T-cell (primary cell): Measurements from ENCODE around the gene OR5L2. TPM values are rescaled to one million over a fixed set of nuclear protein-coding genes. Genes with fewer than 3 reads are reported as not detected.

ENCODE experiments used
- ATAC-seq, 4 experiments: fragments of 200-7000 bp in 3 of 4; fragments of 150-1000 bp in 1 of 4; cut with Tn5 transposase; replicated peaks in 1 of 4; 1 replicate in 3 of 4; 2 replicates in 1 of 4; pipeline ENCODE4 v1.10.0; 2021; ENCODE audit warnings: moderate library complexity in 3 of 4, mild to moderate bottlenecking in 2 of 4, moderate number of reproducible peaks in 1 of 4
- CTCF ChIA-PET, 2 donors: fragments of 300-600 bp; sonication (Branson Sonifier 250); formaldehyde crosslinking; loops; one replicate each; lab custom pipeline; 2022; ENCODE audit warnings: antibody characterized with exemption in 2 of 2; lab: Charles Lee
- POLR2A ChIA-PET, 2 donors: fragments of 300-600 bp; sonication (Branson Sonifier 250); formaldehyde crosslinking; loops; one replicate each; lab custom pipeline; 2022; ENCODE audit warnings: antibody characterized with exemption in 2 of 2; lab: Charles Lee
- DNase-seq, 35 experiments: peaks; one replicate each; pipeline versions ENCODE4 v3.0.0 to v3.0.0-alpha.2; 2013 to 2023
- H3K27ac ChIP-seq: one replicate; pipeline ENCODE4 v1.5.1; 2013; ENCODE audit warnings: low read length
- H3K27me3 ChIP-seq, 2 experiments: replicated peaks in 1 of 2; 1 replicate in 1 of 2; 2 replicates in 1 of 2; pipeline versions ENCODE4 v1.6.1 to v1.7.0; 2013; ENCODE audit warnings: low read length in 1 of 2, mixed read lengths in 1 of 2; ENCODE audit not compliant: control insufficient read depth in 2 of 2, insufficient read depth in 2 of 2; ENCODE audit errors: extremely low read depth in 1 of 2
- H3K36me3 ChIP-seq, 2 donors: 1 replicate in 1 of 2; 2 replicates in 1 of 2; pipeline versions ENCODE4 v1.6.1 to v1.7.0; 2013; ENCODE audit warnings: low read length in 1 of 2; ENCODE audit not compliant: control insufficient read depth in 2 of 2, insufficient read depth in 1 of 2; ENCODE audit errors: extremely low read depth in 1 of 2
- H3K4me1 ChIP-seq, 2 experiments: 1 replicate in 1 of 2; 2 replicates in 1 of 2; pipeline versions ENCODE4 v1.6.1 to v1.7.0; 2013; ENCODE audit warnings: low read length in 2 of 2, mixed read lengths in 1 of 2; ENCODE audit not compliant: insufficient read depth in 2 of 2, control insufficient read depth in 1 of 2; ENCODE audit errors: extremely low read depth in 1 of 2
- H3K4me3 ChIP-seq, 2 donors: 1 replicate in 1 of 2; 2 replicates in 1 of 2; pipeline versions ENCODE4 v1.5.1 to v1.7.0; 2013; ENCODE audit warnings: mild to moderate bottlenecking in 2 of 2, low read length in 1 of 2, moderate library complexity in 1 of 2; ENCODE audit not compliant: control insufficient read depth in 1 of 2; ENCODE audit errors: extremely low read depth in 1 of 2
- H3K9me3 ChIP-seq: 2 replicates; pipeline ENCODE4 v1.7.0; 2013
- H3K27ac Mint-ChIP-seq, 2 donors: one replicate each; pipeline ENCODE4 v1.8.0; 2020 to 2021; ENCODE audit warnings: mild to moderate bottlenecking in 2 of 2, mixed read lengths in 2 of 2
- H3K27me3 Mint-ChIP-seq, 2 donors: one replicate each; pipeline ENCODE4 v1.8.0; 2021 to 2022; ENCODE audit warnings: mixed read lengths in 2 of 2
- H3K36me3 Mint-ChIP-seq: one replicate; pipeline ENCODE4 v1.8.0; 2021; ENCODE audit warnings: mixed read lengths
- H3K4me1 Mint-ChIP-seq, 3 donors: one replicate each; pipeline ENCODE4 v1.8.0; 2020 to 2022; ENCODE audit warnings: mixed read lengths in 3 of 3, mild to moderate bottlenecking in 1 of 3
- H3K4me3 Mint-ChIP-seq, 3 donors: one replicate each; pipeline ENCODE4 v1.8.0; 2020 to 2022; ENCODE audit warnings: mild to moderate bottlenecking in 3 of 3, mixed read lengths in 3 of 3, moderate library complexity in 3 of 3
- H3K9me3 Mint-ChIP-seq, 3 donors: one replicate each; pipeline ENCODE4 v1.8.0; 2020 to 2022; ENCODE audit warnings: mixed read lengths in 3 of 3
- WGBS: methylation state at CpG from one replicate; pipeline ENCODE4 v1.1.5; 2013; ENCODE audit warnings: missing lambda C conversion rate; ENCODE audit not compliant: insufficient coverage; 5-methylcytosine and 5-hydroxymethylcytosine counted together
- total RNA-seq, 35 experiments: library from RNA in 6 of 35; stranded (reverse) in 6 of 35; fragments of 120-200 nt in 1 of 35; gene quantifications; one replicate each; pipeline versions ENCODE4 v1.2.1 to v1.2.4 and lab custom pipeline; 2013 to 2026

Gene OR5L2
- not detected for total RNA-seq
- total RNA-seq (2013), result not detected
- total RNA-seq (lab: John Stamatoyannopoulos, UW), result 0 reads per million in 29 experiments

DNA sequence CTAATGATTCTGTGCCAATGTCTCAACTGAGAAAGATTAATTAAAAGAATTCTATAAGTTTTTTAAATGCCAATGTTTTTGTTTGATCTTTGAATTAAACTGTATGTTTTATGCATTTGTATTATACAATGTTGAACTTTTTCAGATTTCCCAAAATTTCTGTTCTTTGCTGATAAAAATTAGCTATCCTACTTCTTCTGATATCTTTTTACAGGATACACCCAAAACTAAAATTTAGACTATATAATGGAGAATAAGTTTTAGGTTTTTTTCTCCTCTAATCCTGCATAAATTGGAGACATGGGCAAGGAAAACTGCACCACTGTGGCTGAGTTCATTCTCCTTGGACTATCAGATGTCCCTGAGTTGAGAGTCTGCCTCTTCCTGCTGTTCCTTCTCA, at the start of gene OR5L2:
OR5L2 (plus strand) TSS at position 301 of the 400 bp plus-strand sequence; CDS start at position 301, 0 bp downstream.
- DNase-seq, result no peak
- H3K36me3 ChIP-seq, result no peaks in the 10 kb centered on the region
- H3K27me3 Mint-ChIP-seq, result no peaks in the 10 kb centered on the region
- no peak within 1 kb of the TSS for H3K27ac Mint-ChIP-seq
- ATAC-seq, result no peak
- no peak within 1 kb of the TSS for H3K27ac ChIP-seq
- peaks cover 13 to 29% (median 16%) of the 10 kb centered on the region in 3 donors for H3K9me3 Mint-ChIP-seq
- H3K4me1 ChIP-seq, result no peaks in the 10 kb centered on the region
- CTCF ChIA-PET, result no interaction called here
- POLR2A ChIA-PET, result no interaction called here
- H3K36me3 Mint-ChIP-seq, result no peaks in the 10 kb centered on the region
- H3K4me3 Mint-ChIP-seq, result no peak within 1 kb of the TSS
- H3K4me1 Mint-ChIP-seq, result no peaks in the 10 kb centered on the region
- peaks cover 3% of the 10 kb centered on the region for H3K9me3 ChIP-seq
- H3K27me3 ChIP-seq, result no peaks in the 10 kb centered on the region
- no peak within 1 kb of the TSS for H3K4me3 ChIP-seq

DNA sequence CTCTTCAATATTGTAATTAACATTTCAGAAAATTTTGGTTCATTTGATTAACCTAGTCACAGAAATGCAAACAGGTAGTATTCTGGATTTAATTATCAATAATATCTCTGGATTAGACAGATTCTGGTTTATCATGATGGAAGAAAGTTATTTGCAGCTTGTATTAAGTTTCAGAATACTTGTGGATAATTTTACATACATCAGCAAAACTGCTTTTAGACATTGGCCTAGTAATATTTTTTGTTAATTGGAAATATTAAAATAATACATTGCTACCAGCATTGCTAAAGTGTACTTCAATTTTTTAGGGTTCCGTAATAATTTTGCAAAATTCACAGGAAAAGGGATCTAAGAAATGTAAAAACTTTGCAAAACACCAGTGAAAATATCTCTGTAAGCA, 35.4 kb upstream of the OR5L2 start:
- peaks cover 21 to 30% (median 28%) of the 10 kb centered on the region in 3 donors for H3K9me3 Mint-ChIP-seq
- no peak overlapping the region for H3K27ac Mint-ChIP-seq
- Histone ChIP-seq H3K27me3 (no peaks in the 10 kb centered on the region), H3K4me1 (no peaks in the 10 kb centered on the region), H3K9me3 (peaks cover 9% of the 10 kb centered on the region), H3K36me3 (no peaks in the 10 kb centered on the region), H3K4me3 (no peak overlapping the region), H3K27ac (no peak overlapping the region)
- POLR2A ChIA-PET, result no interaction called here
- no peaks in the 10 kb centered on the region for H3K36me3 Mint-ChIP-seq
- no peak overlapping the region for H3K4me3 Mint-ChIP-seq
- CTCF ChIA-PET, result no interaction called here
- ATAC-seq (no peak), DNase-seq (no peak)
- no CpG with 5 or more reads among the region's 1 CpG for WGBS
- no peaks in the 10 kb centered on the region for H3K27me3 Mint-ChIP-seq
- H3K4me1 Mint-ChIP-seq, result no peaks in the 10 kb centered on the region

DNA sequence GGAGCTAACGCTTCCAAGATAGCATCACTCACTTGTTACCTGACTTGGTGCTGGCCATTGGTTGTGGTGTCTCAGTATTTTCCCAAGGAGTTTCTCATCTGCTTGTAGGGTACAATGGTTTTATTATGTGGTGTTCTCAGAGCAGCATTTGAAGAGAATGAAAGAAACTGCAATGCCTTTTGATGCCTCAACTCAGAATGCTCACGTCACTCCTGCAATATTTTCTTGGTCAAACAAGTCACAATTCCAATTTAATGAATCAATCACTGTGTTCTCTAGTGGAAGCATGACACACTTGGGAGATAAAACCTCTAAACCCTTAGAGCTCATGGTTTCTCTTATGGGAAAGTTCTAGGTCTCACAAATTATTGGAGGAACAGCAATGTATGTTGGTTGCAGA, 33.7 kb upstream of the OR5L2 start:
- ChIA-PET POLR2A (no interaction called here), CTCF (no interaction called here)
- ATAC-seq (no peak), DNase-seq (no peak)
- no peaks in the 10 kb centered on the region for H3K36me3 ChIP-seq
- H3K27ac Mint-ChIP-seq, result no peak overlapping the region
- peaks cover 7% of the 10 kb centered on the region for H3K9me3 ChIP-seq
- H3K27me3 ChIP-seq, result no peaks in the 10 kb centered on the region
- H3K4me1 Mint-ChIP-seq, result no peaks in the 10 kb centered on the region
- no peak overlapping the region for H3K4me3 ChIP-seq
- H3K4me1 ChIP-seq, result no peaks in the 10 kb centered on the region
- H3K4me3 Mint-ChIP-seq, result no peak overlapping the region
- H3K36me3 Mint-ChIP-seq, result no peaks in the 10 kb centered on the region
- no peak overlapping the region for H3K27ac ChIP-seq
- 80% methylated on average over 1 of the region's 2 CpGs for WGBS
- no peaks in the 10 kb centered on the region for H3K27me3 Mint-ChIP-seq
- H3K9me3 Mint-ChIP-seq, result peaks cover 15 to 21% (median 21%) of the 10 kb centered on the region in 3 donors

DNA sequence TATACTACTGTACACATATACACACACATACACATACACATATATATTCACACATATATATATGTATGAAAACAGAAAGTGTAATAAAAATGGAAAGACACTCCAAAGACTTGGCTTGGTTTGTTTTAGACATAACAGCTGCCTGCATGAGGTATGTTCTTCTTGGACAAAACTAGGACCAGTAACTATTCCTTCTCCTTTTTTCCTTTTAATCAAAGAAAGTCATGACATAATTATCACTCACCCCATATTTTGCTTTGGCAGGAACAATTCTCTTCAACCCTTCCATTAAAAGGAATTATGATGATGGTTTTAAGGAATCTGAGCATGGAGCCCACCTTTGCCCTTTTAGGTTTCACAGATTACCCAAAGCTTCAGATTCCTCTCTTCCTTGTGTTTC, 31.8 kb upstream of the OR5L2 start, which contains the start of gene OR5D14:
OR5D14 (plus strand) TSS at position 301 of the 400 bp plus-strand sequence; CDS start at position 301, 0 bp downstream.
- peaks cover 5% of the 10 kb centered on the region for H3K9me3 ChIP-seq
- ATAC-seq, result no peak
- H3K27ac Mint-ChIP-seq, result no peak within 1 kb of the TSS
- CTCF ChIA-PET, result no interaction called here
- no peak within 1 kb of the TSS for H3K27ac ChIP-seq
- POLR2A ChIA-PET, result no interaction called here
- no peaks in the 10 kb centered on the region for H3K4me1 ChIP-seq
- H3K4me3 ChIP-seq, result no peak within 1 kb of the TSS
- no peaks in the 10 kb centered on the region for H3K27me3 Mint-ChIP-seq
- no peaks in the 10 kb centered on the region for H3K27me3 ChIP-seq
- no peaks in the 10 kb centered on the region for H3K36me3 ChIP-seq
- H3K4me3 Mint-ChIP-seq, result no peak within 1 kb of the TSS
- no peaks in the 10 kb centered on the region for H3K36me3 Mint-ChIP-seq
- DNase-seq, result no peak
- H3K4me1 Mint-ChIP-seq, result no peaks in the 10 kb centered on the region
- H3K9me3 Mint-ChIP-seq, result peaks cover 21 to 31% (median 22%) of the 10 kb centered on the region in 3 donors

DNA sequence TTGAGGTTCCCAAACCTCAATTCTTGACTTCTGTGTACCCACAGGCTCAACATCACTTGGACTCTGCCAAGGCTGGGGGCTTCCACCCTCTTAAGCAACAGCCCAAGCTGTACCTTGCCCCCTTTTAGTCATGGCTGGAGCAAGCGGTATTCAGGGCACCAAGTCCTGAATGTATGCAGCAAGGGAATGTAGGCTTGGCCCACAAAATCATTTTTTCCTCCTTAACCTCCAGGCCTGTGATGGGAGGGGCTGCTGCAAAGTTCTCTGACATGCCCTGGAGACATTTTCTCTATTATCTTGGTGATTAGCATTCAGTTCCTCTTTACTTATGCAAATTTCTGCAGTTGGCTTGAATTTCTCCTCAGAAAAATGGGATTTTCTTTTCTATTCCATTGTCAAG, 20.8 kb upstream of the OR5L2 start:
- Histone ChIP-seq H3K4me3 (no peak overlapping the region), H3K27ac (no peak overlapping the region), H3K4me1 (no peaks in the 10 kb centered on the region), H3K27me3 (no peaks in the 10 kb centered on the region), H3K36me3 (no peaks in the 10 kb centered on the region), H3K9me3 (peaks cover 5% of the 10 kb centered on the region)
- Mint-ChIP-seq H3K27me3 (no peaks in the 10 kb centered on the region), H3K4me1 (no peaks in the 10 kb centered on the region), H3K4me3 (no peak overlapping the region), H3K27ac (no peak overlapping the region), H3K36me3 (no peaks in the 10 kb centered on the region), H3K9me3 (peaks cover 15 to 48% (median 25%) of the 10 kb centered on the region in 3 donors)
- CTCF ChIA-PET, result no interaction called here
- no peak for DNase-seq
- no peak for ATAC-seq
- WGBS, result no CpG with 5 or more reads among the region's 1 CpG
- POLR2A ChIA-PET, result no interaction called here

DNA sequence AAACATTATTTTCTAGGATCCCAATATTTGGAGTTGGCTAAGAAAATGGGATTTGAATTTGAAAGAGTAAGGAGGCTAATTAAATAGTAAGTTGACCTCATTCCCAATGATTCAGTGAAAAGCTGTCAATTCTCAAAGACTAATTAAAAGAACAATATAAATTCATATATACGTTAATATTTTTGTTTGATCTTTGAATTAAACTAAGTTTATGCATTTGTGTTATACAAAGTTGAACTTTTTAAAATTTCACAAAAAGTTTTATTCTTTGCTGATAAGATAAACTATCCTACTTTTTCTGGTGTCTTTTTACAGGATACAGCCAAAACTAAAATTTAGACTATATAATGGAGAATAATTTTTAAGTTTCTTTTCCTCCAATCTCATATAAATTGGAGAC, 16.0 kb upstream of the OR5L2 start, which contains the start of gene OR5L1:
OR5L1 (plus strand) TSS at position 301 of the 400 bp plus-strand sequence. CDS start 100 bp downstream, outside the sequence.
- ChIA-PET POLR2A (no interaction called here), CTCF (no interaction called here)
- Histone ChIP-seq H3K4me1 (no peaks in the 10 kb centered on the region), H3K27me3 (no peaks in the 10 kb centered on the region), H3K4me3 (no peak within 1 kb of the TSS), H3K27ac (no peak within 1 kb of the TSS), H3K9me3 (no peaks in the 10 kb centered on the region), H3K36me3 (no peaks in the 10 kb centered on the region)
- DNase-seq (no peak), ATAC-seq (no peak)
- no peaks in the 10 kb centered on the region for H3K4me1 Mint-ChIP-seq
- no peaks in the 10 kb centered on the region for H3K36me3 Mint-ChIP-seq
- no peaks in the 10 kb centered on the region for H3K27me3 Mint-ChIP-seq
- no peak within 1 kb of the TSS for H3K27ac Mint-ChIP-seq
- no CpG with 5 or more reads among the region's 1 CpG for WGBS
- H3K9me3 Mint-ChIP-seq, result peaks cover 20 to 41% (median 21%) of the 10 kb centered on the region in 3 donors
- H3K4me3 Mint-ChIP-seq, result no peak within 1 kb of the TSS

DNA sequence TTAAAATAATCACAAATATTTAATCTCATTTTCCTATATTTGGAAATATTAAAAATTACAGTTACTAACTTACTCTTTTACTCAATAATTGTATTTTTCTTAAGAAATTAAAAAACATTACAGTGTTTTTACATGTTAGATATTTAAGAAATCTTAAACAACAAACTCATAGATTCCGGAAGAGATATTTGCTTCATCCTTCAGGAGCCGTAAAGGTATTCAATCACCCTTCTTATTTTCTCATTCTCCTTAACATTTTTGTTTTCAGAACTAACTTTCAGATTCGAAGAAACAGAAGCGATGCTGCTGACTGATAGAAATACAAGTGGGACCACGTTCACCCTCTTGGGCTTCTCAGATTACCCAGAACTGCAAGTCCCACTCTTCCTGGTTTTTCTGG, 7.7 kb upstream of the OR5L2 start, which contains the start of gene OR5D18:
OR5D18 (plus strand) TSS at position 301 of the 400 bp plus-strand sequence; CDS start at position 301, 0 bp downstream.
- Mint-ChIP-seq H3K36me3 (no peaks in the 10 kb centered on the region), H3K4me1 (no peaks in the 10 kb centered on the region), H3K4me3 (no peak within 1 kb of the TSS), H3K27ac (no peak within 1 kb of the TSS), H3K9me3 (peaks cover 21 to 31% (median 26%) of the 10 kb centered on the region in 3 donors), H3K27me3 (no peaks in the 10 kb centered on the region)
- no peak within 1 kb of the TSS for H3K4me3 ChIP-seq
- ChIA-PET CTCF (no interaction called here), POLR2A (no interaction called here)
- DNase-seq, result no peak
- 80% methylated on average over 2 of the region's 5 CpGs for WGBS
- H3K9me3 ChIP-seq, result peaks cover 3% of the 10 kb centered on the region
- H3K27ac ChIP-seq, result no peak within 1 kb of the TSS
- no peaks in the 10 kb centered on the region for H3K4me1 ChIP-seq
- H3K27me3 ChIP-seq, result no peaks in the 10 kb centered on the region
- H3K36me3 ChIP-seq, result no peaks in the 10 kb centered on the region
- no peak for ATAC-seq
